Type B pancreatic cell (in vitro differentiated cells): ENCODE measurements around the gene CCDC134. TPM values are rescaled to one million over a fixed set of nuclear protein-coding genes. Genes with fewer than 3 reads are reported as not detected.
A peak's percentile ranks its signal among the peaks of the same experiment; 100 is the strongest.

Experiments
- DNase-seq: peaks from one replicate; pipeline ENCODE4 v3.0.0; 2021; ENCODE audit warnings: mixed read lengths; ENCODE audit not compliant: unreplicated experiment; ENCODE audit errors: extremely low spot score
- H3K27ac Mint-ChIP-seq: 2 replicates; pipeline ENCODE4 v1.8.0; 2021; ENCODE audit warnings: mild to moderate bottlenecking, mixed read lengths
- H3K27me3 Mint-ChIP-seq: 2 replicates; pipeline ENCODE4 v1.8.0; 2021; ENCODE audit warnings: mixed read lengths
- H3K36me3 Mint-ChIP-seq: 2 replicates; pipeline ENCODE4 v1.8.0; 2021; ENCODE audit warnings: mixed read lengths
- H3K4me1 Mint-ChIP-seq: one replicate; pipeline ENCODE4 v1.8.0; 2021; ENCODE audit warnings: mixed read lengths; ENCODE audit not compliant: unreplicated experiment
- H3K4me3 Mint-ChIP-seq: 2 replicates; pipeline ENCODE4 v1.8.0; 2021; ENCODE audit warnings: mild to moderate bottlenecking, mixed read lengths
- H3K9me3 Mint-ChIP-seq: 2 replicates; pipeline ENCODE4 v1.8.0; 2021; ENCODE audit warnings: mixed read lengths
- long read RNA-seq: library from polyadenylated mRNA; unstranded; transcript quantifications from one replicate; pipeline ENCODE4 v2.0.0, GENCODE V29; 2020
- total RNA-seq: library from RNA; stranded (reverse); gene quantifications from 2 replicates; pipeline ENCODE4 v1.2.1, GENCODE V29; 2021; ENCODE audit warnings: low replicate concordance
- TF ChIP-seq, protein P1 (sequence below): fragments of 200-600 bp; sonication (generic); conservative IDR thresholded peaks from 2 replicates; pipeline ENCODE4 v1.5.0; 2021; ENCODE audit warnings: antibody characterized with exemption, mild to moderate bottlenecking

The CCDC134 gene
- 13.2 and 19.6 TPM in 2 replicates for total RNA-seq
- long read RNA-seq, transcript CCDC134-201 (7 exons, 1,270 nt): major isoform, 8 of 9 reads
- long read RNA-seq, partial matches to known transcripts: 0 of 9 reads
- long read RNA-seq, other reads (novel, unspliced or antisense): 1 of 9 reads

GRCh38 chr22:41800348-41801146 is at the start of gene CCDC134:
Gene CCDC134, plus strand, starts transcription at chr22:41800679. Its CDS starts 8,212 bp downstream, at chr22:41808891.
- TF ChIP-seq, protein P1, sequence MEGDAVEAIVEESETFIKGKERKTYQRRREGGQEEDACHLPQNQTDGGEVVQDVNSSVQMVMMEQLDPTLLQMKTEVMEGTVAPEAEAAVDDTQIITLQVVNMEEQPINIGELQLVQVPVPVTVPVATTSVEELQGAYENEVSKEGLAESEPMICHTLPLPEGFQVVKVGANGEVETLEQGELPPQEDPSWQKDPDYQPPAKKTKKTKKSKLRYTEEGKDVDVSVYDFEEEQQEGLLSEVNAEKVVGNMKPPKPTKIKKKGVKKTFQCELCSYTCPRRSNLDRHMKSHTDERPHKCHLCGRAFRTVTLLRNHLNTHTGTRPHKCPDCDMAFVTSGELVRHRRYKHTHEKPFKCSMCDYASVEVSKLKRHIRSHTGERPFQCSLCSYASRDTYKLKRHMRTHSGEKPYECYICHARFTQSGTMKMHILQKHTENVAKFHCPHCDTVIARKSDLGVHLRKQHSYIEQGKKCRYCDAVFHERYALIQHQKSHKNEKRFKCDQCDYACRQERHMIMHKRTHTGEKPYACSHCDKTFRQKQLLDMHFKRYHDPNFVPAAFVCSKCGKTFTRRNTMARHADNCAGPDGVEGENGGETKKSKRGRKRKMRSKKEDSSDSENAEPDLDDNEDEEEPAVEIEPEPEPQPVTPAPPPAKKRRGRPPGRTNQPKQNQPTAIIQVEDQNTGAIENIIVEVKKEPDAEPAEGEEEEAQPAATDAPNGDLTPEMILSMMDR: no peak
- no peaks in the 10 kb centered on the region for H3K27me3 Mint-ChIP-seq
- no peaks in the 10 kb centered on the region for H3K36me3 Mint-ChIP-seq
- peak; percentile 93 for DNase-seq
- no peaks in the 10 kb centered on the region for H3K9me3 Mint-ChIP-seq
- peak within 1 kb of the TSS; percentile 93 for H3K27ac Mint-ChIP-seq
- peaks cover 11% of the 10 kb centered on the region for H3K4me1 Mint-ChIP-seq
- peak within 1 kb of the TSS; percentile 97 for H3K4me3 Mint-ChIP-seq

DNA sequence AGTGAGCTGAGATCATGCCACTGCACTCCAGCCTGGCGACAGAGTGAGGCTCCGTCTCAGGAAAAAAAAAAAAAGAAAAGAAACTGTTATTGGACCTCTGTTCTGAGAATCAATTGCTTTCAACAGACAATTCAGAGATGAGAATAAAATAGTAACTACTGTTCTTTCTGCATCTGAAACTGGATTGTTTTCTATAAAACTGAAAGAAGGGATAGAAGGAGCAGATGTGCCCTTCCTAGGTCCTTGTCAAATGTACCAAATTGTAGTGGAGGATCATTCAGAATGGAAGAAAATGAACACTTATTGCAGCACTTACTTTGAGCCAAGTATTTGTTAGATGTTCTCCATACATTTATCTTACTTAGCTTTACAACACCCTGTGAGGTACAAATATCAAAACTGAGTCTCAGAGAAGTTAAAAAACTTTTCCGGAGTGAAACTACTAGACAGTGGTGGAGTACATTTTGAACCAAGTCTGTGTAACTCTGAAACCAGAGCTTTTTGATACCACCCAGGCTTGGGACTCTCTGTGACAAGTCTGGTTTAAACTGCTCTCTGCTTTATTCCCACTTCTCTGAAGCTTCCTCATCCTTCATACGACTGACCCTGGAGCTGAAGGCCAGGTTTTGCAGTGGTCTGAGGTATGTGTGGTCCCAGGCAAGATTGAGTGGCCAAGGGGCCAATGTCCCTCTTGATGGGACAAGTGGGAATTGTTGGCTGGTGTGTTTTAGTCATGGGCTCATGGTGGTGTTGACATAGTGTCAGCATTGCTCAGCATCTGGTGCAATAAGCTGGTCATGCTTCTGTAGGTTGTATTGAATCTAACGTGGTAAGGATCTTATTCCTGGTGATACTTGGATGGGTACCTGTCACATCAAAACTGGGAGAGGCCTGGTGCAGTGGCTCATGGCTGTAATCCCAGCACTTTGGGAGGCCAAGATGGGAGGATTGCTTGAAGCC is 48.2 kb upstream of the CCDC134 start:
- no peaks in the 10 kb centered on the region for H3K36me3 Mint-ChIP-seq
- H3K27ac Mint-ChIP-seq: no peak overlapping the region
- H3K4me1 Mint-ChIP-seq: no peaks in the 10 kb centered on the region
- TF ChIP-seq, protein P1: no peak
- H3K4me3 Mint-ChIP-seq: no peak overlapping the region
- H3K9me3 Mint-ChIP-seq: no peaks in the 10 kb centered on the region
- H3K27me3 Mint-ChIP-seq: peaks cover 5% of the 10 kb centered on the region
- DNase-seq: no peak

DNA sequence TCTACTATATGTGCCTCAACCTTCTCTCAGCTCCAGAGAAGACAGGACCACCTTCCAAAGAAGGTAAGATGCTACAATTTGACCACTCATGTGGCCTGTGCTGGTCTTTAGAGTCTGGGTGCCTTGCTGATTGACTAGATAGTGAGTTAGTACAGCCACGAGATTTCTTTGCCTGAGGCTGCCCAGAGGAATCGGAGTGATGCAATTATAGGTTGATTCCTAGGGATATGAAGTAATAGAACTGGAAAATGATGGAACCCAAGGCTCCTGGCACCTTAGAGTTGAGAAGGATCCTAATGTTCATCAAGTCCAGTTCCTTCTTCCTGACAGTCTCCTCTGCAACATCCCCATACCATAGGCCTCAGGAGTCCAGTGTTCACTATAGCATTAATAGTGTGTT is 46.5 kb upstream of the CCDC134 start:
- no peaks in the 10 kb centered on the region for H3K36me3 Mint-ChIP-seq
- TF ChIP-seq, protein P1: no peak
- H3K4me1 Mint-ChIP-seq: no peaks in the 10 kb centered on the region
- H3K9me3 Mint-ChIP-seq: no peaks in the 10 kb centered on the region
- H3K4me3 Mint-ChIP-seq: no peak overlapping the region
- no peak overlapping the region for H3K27ac Mint-ChIP-seq
- no peak for DNase-seq
- peaks cover 9% of the 10 kb centered on the region for H3K27me3 Mint-ChIP-seq

- TF ChIP-seq, protein P1: no peak
- no peak for DNase-seq
- Mint-ChIP-seq H3K4me1 (no peaks in the 10 kb centered on the region), H3K9me3 (no peaks in the 10 kb centered on the region), H3K36me3 (no peaks in the 10 kb centered on the region), H3K4me3 (no peak overlapping the region), H3K27ac (no peak overlapping the region), H3K27me3 (peaks cover 4% of the 10 kb centered on the region)
Measured at GRCh38 chr22:41757502-41757901, 43.0 kb upstream of the CCDC134 start.

DNA sequence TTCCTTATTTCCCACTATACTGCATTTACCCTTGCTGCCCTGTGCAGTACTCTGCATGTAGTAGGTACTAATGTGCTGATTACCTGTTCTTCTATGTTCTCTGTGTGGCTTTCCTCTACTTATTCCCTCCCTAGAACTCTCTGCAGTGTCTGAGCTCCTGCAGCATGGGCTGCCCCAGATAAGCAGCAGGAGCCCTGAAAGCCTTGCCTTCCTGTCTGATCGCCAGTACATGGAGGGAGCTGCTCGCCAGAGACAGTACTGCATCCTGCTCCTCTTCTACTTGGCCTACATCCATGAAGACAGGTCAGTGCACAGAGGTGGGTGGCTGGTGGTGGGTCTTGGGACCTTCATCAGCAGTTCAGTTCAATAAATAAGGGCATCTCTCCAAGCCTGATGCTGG is 42.2 kb upstream of the CCDC134 start:
- Mint-ChIP-seq H3K9me3 (no peaks in the 10 kb centered on the region), H3K36me3 (no peaks in the 10 kb centered on the region), H3K27ac (no peak overlapping the region), H3K4me3 (no peak overlapping the region), H3K4me1 (peaks cover 6% of the 10 kb centered on the region), H3K27me3 (peaks cover 8% of the 10 kb centered on the region)
- TF ChIP-seq, protein P1: no peak
- DNase-seq: no peak
